Measurements from ENCODE around the gene SYCP2. TPM values are rescaled to one million over a fixed set of nuclear protein-coding genes. Genes with fewer than 3 reads are reported as not detected.

Gene SYCP2
- total and polyA plus RNA-seq, 2 of the 8 experiments (the other 6 are each of a cell fraction or from before 2014, with no cell fraction given): 0.02 to 0.50 TPM

GRCh38 chr20:59908855-59909254 lies 24.6 kb downstream of the SYCP2 start:
- no peak for FAIRE-seq
- Histone ChIP-seq H3K36me3 (ENCODE audit: control insufficient read depth in 2 of 4, insufficient read depth in 4 of 4, low read length in 3 of 4) (no peaks in the 10 kb centered on the region), H3K9ac (replicated peaks in 1 of 4; ENCODE audit: extremely low read depth in 1 of 4, low read depth in 3 of 4, low read length in 3 of 4) (no peak overlapping the region), H3K18ac (ENCODE audit: extremely low read depth, low read length) (no peak overlapping the region), H3K27me3 (replicated peaks in 1 of 4; ENCODE audit: control insufficient read depth in 3 of 4, extremely low read depth in 1 of 4, insufficient read depth in 3 of 4, low read length in 3 of 4) (no peaks in the 10 kb centered on the region; a peak in 1 of 7 replicates), H3K23ac (ENCODE audit: insufficient read length) (no peak overlapping the region), H3K79me2 (ENCODE audit: control insufficient read depth in 1 of 2, insufficient read depth in 2 of 2, low read length in 2 of 2) (no peaks in the 10 kb centered on the region), H2BK15ac (ENCODE audit: low read length) (no peak overlapping the region), H4K5ac (ENCODE audit: insufficient read length, low read depth, low read length) (no peak overlapping the region), H4K91ac (replicated peaks; ENCODE audit: insufficient read length, low read length) (no peak overlapping the region), H3K14ac (ENCODE audit: insufficient read length) (no peak overlapping the region), H4K8ac (ENCODE audit: extremely low read depth, insufficient read depth, low read length) (no peak overlapping the region), H3K4me1 (replicated peaks in 1 of 4; ENCODE audit: control insufficient read depth in 3 of 4, insufficient read depth in 4 of 4, low read length in 3 of 4) (no peaks in the 10 kb centered on the region), H3K4me2 (ENCODE audit: insufficient read depth in 1 of 2, low read depth in 2 of 2, low read length in 2 of 2) (no peak overlapping the region), H3K79me1 (ENCODE audit: low read depth, low read length) (no peaks in the 10 kb centered on the region), H2BK20ac (ENCODE audit: low read length) (no peak overlapping the region), H2AK5ac (ENCODE audit: low read depth, low read length) (no peak overlapping the region), H3K23me2 (ENCODE audit: low read depth, low read length) (no peaks in the 10 kb centered on the region), H4K20me1 (replicated peaks in 1 of 2; ENCODE audit: control insufficient read depth in 1 of 2, insufficient read depth in 2 of 2, low read length in 2 of 2) (no peaks in the 10 kb centered on the region), H3K27ac (ENCODE audit: low read depth, low read length) (no peak overlapping the region), H3K4ac (replicated peaks; ENCODE audit: insufficient read length, low read depth, low read length) (no peak overlapping the region), H2AFZ (ENCODE audit: low read length) (no peak overlapping the region), H3K9me3 (ENCODE audit: insufficient read depth in 2 of 2, low read depth in 1 of 2, low read length in 1 of 2) (peaks cover 6 to 11% of the 10 kb centered on the region in 2 experiments; a peak in 3 of 4 replicates), H3K4me3 (ENCODE audit: extremely low read depth in 1 of 4, insufficient read depth in 2 of 4, low read depth in 3 of 4, low read length in 4 of 4) (no peak overlapping the region), H2BK120ac (replicated peaks; ENCODE audit: low read depth, low read length) (no peak overlapping the region), H2BK5ac (ENCODE audit: low read depth, low read length) (no peak overlapping the region), H3K56ac (replicated peaks; ENCODE audit: insufficient read length, low read depth, low read length) (no peak overlapping the region), H2BK12ac (ENCODE audit: low read depth, low read length) (no peak overlapping the region)
- ChIA-PET POLR2A (ENCODE audit: partially characterized antibody) (no interaction called here), CTCF (ENCODE audit: partially characterized antibody) (no interaction called here)
- no peak for DNase-seq (ENCODE audit: low read depth in 1 of 2, low spot score in 2 of 2)
- WGBS, 2 experiments (ENCODE audit: extremely low coverage in 1 of 2, insufficient coverage in 1 of 2, insufficient read length in 1 of 2, insufficient replicate concordance in 2 of 2, low coverage in 1 of 2, low lambda C conversion rate in 2 of 2, missing lambda C conversion rate in 1 of 2): 90 to 100% methylated on average over 1 to 5 of the region's 5 CpGs
- TF ChIP-seq CEBPB (IDR thresholded peaks at IDR 0.05; ENCODE audit: low read depth, low read length) (no peak), TEAD4 (IDR thresholded peaks at IDR 0.05; ENCODE audit: low read depth, low read length) (no peak)

Measured in H1 (cell line).